ENCODE measurements around the gene RAB12.

The RAB12 gene

DNA sequence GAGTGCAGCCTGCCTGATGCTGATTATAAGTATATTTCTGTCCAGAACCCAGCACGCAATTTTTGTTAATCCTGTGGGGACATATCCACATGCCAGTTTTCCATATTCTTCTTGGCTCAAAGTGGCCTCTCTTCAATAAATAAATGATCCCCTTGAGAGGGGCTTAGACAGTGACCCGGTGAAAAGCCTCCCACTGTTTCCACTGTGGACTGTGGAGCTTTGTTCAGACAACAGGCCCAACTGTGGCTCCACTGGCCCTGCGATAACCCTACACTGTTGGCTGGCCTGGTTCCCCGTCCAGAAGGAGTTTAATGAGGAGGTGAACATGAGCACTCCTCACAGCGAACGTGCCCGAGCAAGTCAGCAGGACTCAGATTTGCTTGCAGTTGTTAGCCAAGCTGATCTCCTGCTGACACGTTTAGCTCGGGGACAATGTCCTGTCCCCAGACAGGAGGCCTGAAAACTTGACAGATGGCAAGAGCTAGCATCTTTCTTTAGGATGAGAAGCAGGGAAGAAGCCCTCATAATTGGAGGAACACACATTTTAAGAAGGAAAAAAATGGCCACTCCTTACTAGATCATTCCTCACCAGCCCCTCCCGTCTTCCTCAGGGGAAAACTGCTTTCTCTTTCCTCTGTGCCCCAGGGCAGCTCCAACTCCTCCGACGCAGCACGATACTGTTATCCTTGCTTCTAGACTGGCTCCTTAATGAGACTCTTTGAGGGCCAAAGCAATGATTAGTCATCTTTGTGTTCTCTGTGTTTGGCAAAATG, 76.1 kb downstream of the RAB12 start:
- DNase-seq (ENCODE audit: low spot score): no peak

DNA sequence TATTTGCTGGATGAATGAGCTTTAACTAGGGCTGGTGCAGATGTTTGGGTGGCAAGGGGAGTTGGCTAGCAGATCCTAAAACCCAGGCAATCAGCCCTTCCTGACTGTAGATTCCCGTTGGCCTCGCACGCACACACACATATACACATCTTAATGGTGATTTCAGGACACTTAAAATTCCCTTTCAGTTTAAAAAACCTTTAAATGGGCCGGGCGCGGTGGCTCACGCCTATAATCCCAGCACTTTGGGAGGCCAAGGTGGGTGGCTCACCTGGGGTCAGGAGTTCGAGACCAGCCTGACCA, 76.6 kb downstream of the RAB12 start:
- no peak for DNase-seq (ENCODE audit: low spot score)

DNA sequence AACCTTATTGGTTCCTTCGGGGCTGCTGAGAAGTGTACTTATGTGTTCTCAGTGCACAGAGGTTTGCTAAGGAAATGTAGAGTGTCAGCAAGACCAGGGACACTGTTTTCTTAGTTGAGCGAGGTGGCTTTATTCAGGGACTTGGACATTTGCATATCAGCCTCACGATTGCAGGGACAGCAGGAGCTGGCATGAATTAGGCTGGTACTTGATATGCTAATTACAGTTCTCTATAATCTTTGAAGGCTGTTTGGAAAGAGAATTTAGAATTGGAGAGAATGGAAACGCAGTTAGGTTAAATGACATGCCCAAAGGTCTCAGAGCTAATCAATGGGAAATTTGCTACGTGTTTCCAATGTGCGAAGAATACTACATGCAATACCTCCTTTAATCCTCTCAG, 77.4 kb downstream of the RAB12 start:
- DNase-seq (ENCODE audit: low spot score): no peak

DNA sequence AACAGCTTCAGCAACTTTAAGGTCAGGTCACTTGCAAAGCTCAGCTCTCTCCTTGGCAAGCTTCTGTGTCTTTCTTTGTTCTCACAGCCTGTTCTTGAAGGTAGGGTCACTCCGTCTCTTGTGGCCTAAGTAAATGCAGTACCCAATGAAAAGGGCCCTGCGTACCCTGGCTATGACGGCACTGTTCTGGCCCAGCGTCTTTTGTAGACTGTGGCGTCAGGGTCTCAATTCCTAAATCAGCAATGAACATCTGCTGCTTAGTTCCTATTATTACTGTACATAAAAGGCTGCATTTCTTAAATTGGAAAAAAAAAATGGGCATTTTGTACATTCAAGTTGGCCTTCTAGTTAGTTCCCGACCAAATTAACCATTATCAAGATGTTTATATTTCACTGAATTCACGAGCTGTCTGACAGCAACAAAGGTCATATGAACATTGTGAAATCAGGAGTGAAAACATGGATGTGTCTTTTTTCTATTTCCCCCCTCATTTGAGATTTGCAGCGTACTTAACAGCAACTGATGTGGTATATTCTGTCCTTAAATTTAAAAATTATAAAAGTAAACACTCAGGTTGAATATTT, 79.1 kb downstream of the RAB12 start:
- no peak for DNase-seq (ENCODE audit: low spot score)

DNA sequence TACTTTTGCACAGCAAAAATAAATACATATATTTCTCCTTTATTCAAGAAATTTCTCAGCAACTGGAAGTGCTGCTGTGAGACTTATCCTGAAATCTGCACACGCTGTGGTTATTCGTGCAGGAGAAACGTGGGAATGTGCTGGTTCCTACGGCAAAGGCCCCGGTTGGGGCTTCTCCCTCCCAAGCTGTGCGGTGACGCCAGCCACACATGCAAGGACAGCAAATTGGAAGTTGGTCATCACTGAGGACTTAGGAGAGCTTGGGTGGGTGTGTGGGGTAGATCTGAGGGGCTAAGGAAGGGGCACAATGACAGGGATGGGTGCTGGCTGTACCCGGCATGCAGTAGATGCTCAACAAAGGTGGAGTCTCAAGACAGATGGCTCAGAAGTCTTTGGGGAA, 79.6 kb downstream of the RAB12 start:
- DNase-seq (ENCODE audit: low spot score): no peak
